NCI-H345 treated with DMSO at 0.1 percent for 48 hours (cell line): ENCODE measurements around the gene PARD3.

Experiments
- DNase-seq: peaks from one replicate; lab custom pipeline; 2025; ENCODE audit not compliant: unreplicated experiment; lab: John Stamatoyannopoulos, UW

PARD3 gene

DNA sequence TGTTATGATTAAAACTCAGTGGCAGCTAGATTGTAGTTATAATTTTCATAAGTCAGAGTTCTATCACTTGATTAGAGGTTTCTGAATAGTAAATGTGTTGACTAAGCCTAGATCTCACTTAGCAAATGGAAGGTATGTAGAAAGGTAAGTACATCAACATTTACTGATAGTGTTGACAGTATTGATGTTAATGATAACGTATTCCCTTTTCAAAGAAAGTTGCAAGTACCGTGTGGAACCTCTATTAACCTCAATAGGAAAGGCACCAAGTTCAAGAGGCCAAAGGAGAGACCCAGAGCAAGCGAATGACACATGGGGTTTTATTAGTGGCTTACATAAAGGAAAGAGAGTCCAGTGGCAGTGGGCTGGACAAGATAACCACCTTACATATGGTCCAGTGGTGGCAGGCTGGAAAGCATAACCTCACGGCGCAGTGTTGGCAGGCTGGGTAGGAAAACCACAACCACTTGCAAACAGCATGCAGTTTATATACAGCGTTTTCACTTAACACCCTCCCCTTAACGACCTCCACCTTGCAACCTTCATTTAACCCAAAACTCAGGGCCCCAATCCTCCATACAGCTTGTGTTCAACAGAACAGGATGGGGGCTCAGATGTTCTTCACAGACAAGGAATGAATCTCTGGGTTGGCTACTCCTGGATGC is 611.0 kb downstream of the PARD3 start:
- DNase-seq: no peak

DNA sequence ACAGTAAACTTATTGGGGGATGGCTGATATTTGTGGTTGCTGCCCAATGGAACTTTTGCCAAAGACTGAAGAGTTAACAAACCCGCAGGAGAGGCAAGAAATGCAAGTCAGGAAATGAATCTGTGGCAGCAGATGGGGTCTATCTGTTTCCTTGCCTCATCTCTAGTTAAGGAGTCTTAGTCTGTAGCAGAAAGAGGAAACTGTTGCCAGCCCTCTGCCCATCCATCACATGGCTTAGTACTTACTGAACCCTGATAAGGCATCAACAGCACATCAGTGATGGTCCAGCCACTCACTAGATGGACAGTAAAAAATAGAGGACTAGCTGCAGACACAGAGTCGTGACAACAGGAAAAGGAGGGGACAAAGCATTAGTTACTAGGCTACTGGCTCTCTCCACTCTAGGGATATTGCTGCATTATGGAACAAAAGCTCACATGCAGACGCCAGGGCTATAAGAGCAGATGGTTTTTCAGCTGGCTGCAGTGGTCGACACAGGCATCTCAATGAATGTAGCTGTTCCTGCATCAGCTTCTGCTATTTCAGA is 614.7 kb downstream of the PARD3 start:
- peak; percentile 40 for DNase-seq

DNA sequence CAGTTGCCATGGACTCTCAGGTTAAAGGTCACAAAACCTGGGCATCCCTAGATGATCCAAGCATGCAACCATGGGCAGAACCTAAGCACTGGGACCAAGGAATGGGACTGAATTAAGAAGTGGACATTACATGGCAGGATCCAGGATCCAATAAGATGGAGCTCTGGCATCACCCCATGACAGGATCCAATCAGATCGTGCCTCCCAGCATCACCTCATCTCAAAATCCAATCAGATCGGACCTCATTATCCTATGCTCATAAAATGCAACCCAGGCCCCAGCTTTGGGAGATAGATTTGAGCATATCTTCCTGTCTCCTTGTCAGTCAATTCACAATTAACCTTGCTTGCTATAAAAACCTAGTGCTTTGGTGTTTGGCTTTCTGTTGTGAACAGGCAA is 616.1 kb downstream of the PARD3 start:
- no peak for DNase-seq

DNA sequence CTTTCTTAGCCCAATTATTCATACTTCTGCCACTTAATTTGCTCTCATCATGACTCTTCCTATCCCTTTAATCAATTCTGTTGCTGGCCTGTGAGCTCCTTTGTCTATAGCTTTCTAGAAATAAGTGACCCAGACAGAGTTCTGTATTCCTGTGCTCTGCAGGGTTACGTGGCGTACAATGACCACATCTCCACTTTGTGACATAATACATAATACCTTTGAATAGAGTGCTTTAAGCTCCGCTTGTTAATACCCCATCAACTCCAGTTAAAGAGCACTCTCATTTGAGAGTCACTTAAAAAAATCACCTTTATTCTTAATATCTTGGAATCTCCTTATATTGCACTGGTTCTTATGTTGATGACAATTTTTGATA is 619.0 kb downstream of the PARD3 start:
- DNase-seq: no peak

DNA sequence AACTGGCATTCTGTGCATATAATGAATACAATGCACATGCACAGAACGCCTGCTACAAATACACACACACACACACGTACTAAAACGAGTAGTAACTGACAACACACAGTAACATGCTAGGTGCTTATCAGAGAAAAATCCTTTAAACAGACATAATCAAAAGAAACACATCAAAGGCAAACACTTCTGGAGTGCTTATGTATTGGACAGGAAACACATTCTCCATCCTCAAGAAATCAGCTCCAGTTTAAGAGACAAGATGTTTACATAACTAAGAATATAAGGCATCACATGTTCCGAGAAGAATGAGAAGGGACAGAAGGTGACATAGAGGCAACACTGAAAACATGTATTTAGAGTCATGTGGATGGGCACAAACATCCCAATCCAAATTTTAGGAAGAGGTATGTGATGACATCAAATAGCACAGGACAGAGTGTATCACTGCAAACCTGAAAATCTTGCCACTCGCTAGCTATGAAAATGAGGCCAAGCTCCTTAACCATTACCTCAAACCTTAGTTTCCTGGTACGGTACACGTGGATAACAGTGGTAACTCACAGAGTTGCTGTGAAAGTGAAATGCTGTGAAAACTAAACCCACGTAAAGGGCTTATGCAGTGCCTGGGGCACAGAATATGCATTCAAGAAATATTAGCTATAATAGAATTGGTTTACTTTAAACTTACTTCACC is 619.6 kb downstream of the PARD3 start:
- DNase-seq: no peak

DNA sequence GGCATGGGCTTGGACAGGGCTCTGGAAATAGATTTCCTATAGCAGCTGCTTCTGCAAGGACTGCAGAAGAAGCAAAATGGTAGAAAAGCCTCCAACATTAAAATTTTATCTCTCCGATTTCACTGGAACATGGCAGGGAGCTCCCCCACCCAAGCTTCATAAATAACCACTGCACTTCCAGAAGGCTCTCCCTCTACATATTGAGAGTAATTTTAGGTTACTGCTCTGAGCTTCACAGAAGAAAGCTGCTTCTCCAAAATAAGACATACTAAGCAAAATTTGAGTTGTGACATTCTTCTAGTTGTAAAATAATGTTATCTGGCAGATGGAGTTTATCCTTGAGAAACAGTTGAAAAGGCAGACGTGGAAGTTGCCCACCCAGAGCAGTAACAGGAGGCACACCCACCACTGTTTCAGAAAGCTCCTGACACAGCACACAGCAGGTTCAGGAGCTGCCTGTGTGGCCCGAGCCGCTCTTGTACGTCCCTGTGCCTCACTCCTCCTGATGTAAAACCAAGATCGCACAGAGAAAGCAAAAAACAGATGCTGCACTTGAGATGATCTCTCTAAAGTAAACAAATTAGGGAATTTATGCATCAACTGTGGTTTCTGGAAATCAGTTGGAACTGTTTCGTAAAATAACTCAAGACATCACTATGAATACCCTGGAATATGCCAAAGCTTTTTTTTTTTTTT is 621.0 kb downstream of the PARD3 start:
- no peak for DNase-seq

DNA sequence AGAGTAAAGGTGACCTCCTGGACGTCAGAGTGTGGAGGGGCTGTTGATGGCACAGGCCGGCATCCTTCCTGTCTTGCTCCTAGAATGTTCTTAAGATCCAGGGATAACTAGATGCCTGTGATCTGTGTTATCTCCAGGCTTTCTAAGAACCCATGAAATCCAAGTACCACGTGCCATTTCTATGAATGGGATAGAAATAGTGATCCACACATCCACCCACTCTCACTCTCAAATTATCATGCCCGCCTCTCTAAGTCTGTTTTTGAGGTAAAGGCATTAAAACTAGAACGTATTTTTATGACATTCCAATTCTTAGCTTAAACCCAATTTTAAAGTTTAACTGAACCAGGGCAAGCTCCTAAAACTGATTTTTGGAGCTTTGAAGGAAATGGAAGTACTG is 622.5 kb downstream of the PARD3 start:
- no peak for DNase-seq

DNA sequence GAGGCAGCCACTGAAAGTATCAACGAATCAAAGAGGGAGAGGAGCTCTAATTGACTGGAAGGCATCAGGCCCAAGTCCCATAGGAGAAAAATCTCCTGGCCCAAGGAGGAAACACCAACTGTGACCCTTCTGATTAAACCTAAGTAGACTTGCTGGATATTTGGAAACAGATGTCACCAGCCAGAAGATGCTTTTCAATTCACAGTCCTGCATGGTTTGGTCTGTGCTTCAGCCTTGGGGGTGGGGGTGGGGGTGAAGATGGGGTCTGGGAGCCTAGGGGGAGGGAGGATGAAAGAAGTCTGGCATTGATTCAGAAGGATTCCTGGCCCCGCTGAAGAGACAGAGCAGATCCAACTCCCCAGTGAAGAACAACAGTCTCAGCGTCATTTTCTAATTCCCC is 623.7 kb downstream of the PARD3 start:
- DNase-seq: no peak

DNA sequence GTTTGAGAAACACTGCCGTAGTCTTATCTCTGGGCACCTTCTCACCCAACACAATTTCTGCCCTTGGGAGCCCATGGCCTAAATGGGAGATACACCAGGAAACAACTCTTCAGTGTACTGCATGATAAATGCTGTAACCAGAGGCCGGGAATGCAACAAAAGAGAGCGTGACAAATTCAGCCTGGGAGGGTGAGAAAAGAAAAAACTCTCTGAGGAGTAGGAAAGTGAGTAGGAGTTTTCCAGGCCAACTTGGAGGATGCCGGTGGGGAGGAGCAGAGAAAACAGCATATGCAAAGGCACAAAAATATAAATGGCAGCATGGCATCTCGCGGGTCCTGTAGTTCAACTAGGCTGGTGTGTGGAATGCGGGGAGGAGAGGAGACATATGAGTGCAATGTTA is 624.5 kb downstream of the PARD3 start:
- no peak for DNase-seq

DNA sequence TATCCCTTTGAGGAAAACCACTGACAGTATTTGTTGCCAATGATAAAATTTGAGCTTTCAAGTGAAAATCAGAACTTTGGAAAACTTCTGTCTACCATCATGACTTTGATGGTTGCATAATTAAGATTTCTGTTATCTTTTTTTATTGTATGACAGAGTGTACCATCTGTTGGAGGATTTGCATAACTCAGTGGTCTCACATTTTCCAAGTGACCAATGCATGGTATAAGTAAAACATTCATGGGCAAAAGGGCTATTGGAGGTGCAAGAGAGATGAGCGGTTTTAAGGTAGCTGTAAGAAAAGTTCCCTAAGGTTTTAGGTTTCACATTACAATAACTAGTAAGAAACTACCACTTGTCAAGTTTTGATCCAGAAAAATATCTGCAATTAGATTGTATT is 625.3 kb downstream of the PARD3 start:
- no peak for DNase-seq

DNA sequence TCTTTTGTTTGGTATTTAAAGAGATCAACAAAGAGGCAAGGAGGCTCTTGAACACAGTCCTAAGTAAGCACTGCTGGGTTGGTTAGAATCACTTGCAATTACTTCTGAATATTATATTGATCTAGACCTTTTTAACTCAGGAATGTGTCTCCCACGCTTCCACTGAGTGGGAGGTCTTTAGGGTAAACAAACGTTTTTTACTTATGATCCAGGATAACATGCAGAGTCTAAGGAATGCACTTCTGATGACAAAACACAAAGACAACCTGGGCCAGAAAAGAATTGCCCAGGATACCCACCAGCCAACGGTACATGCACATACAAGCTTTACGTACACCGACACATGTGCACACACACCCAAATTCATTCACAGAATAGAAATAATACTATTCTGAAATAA is 626.9 kb downstream of the PARD3 start:
- DNase-seq: no peak

DNA sequence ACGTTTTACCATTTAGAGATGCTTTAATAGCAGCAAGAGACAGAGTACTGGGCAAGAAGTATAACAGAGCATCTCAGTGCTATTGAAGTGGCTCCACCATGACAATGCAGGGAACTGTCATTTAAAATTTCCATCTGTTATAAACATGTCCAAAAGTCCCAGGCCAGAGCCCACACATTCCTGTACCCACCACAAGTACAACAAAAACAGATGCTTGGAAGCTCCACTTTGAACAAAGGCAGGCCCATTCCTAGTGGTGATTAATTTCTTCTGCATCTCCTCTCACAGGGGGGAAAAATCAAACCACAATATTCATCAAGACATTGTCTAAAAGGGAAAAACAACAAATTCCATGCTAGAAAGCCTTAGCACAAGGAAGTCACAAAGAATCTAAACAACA is 627.9 kb downstream of the PARD3 start:
- no peak for DNase-seq

DNA sequence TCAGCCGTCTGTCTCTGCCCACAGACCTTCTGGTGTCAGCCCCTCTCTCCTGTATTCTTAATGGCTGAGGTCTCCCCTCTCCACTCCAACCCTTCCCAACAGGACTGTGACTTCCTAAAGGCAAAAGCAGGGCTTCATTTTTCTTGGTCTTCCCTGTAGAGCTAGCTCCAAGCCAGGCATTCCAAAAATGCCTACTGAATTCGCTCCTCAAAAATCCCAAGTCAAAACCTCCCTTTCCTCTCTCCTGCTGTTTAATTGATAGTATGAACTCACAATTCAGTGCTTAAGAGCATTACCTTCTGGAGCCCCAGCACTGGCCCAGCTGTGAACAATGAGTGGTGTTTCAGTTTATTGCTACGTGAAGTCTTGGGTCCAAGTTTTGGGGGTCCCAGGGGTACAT is 628.4 kb downstream of the PARD3 start:
- no peak for DNase-seq

DNA sequence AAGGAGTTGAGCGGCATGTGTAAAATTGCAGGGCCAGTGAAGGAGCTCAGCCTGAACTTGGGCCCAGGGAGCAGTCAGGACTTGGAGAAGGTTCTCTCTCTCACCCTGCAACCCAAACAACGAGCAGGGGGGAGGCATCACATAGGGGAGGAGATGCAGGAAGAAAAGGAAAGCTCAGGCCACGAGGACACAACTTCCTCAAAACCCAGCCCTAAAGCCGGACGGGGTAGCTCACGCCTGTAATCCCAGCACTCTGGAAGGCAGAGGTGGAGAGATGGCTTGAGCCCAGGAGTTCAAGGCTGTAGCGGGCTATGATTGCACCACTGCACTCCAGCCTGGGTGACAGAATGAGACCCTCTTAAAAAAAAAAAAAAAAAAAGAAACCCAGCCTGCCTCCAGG is 629.1 kb downstream of the PARD3 start:
- no peak for DNase-seq

DNA sequence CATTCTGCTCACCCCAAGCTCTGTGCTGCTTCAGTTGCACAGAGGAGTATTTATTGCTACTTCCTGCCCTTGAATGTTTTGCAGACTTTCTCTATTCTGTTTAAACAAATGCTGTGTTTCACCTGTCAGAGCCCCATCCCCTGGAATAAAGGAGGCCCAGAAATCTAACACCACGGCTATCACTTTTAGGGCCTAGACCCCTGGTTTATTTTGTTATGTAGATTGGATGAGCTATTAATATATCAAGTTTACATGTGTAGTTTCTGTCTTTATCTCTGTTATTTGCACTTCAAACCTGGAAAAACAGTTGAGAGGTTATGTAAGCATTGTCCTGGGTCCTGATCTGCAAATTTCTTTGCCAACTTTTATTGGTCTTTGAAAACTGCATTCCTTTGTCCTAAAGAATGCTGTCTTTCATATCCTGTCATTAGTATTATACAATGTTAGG is 630.1 kb downstream of the PARD3 start:
- DNase-seq: no peak

DNA sequence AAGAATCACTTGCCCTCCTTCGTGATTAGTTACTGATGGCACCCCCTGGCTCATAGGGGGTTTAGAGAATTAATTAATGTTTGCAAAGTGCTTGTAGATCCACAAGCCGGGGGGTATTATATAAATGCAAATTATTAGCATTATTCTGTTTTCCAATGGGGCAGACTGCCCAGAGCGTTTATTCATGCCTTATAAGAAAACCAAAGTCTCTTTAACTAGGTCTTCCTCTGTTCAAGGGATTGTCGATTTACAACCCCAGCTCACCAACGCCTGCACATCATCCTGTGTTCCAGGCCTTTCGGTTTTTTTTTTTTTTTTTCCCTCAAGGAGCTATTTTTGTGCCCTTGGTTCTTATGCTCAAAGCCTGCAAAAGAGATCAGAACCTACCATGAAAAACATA is 630.7 kb downstream of the PARD3 start:
- no peak for DNase-seq

DNA sequence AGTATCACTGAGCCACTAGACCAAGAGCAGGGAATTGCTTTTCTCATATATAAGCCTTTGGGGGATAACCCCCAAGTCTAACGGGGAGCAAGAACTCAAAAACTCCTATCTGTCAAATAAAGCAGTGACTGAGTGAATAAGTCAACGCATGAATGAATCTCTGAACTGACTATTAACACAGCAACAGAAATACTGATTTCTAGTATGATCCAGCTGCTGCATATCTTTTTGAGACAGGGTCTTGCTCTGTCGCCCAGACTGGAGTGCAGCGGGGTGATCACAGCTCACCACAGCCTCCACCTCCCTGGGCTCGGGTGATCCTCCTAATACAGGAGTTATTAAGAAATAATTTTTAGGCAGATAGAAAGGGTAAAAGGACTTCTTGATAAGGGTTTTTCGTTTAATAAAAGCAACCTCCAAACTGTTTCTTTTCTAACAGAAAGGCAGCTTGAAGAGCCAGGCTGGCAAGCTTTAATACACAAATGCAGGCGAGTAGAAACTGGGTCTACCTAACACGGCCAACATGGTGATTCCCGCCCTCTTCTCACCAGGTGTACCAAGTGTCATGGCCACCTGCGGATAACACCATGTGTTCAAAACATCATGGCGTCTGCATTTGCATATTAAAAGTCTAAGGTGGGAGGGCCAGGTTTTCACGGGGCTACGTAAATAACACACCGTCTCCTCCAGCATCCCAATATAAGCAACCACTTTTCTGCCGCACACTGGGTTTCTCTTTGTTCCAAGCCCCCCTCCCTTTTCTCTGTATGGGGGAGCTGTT is 631.9 kb downstream of the PARD3 start:
- DNase-seq: no peak

DNA sequence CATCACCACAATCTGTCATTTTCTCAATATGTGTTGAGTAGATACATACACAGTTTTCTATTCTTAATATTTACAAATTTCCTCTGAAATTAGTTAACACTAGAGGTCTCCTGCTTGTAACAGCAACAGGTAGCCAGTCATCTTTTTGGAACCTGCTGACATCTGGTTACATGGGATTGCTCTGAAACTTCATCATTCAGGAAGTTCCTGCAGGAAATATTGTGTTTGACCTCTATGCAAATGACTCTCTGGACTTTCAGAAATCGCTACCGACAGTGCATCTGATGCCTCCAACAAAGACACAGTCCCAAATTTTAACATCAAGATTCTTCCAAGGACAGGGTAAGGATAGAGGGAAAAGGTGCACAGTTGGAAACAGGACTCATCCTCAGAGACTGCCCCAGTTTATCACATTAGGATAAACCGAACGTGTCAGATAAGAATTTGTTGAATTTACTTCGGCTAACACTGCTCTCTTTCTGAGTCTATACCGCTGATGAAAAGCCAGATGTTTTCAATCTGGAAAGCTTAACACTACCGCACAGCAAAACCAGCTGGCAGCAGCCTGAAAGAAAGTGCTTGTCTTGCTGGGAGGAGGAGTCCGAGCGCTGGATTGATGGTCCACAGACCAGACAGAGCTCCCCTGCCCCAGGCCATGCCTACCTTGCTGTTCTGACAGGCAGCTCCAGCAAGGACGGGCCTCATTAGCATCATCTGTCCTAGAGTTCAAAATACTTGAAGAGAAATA is 633.4 kb downstream of the PARD3 start:
- DNase-seq: no peak

DNA sequence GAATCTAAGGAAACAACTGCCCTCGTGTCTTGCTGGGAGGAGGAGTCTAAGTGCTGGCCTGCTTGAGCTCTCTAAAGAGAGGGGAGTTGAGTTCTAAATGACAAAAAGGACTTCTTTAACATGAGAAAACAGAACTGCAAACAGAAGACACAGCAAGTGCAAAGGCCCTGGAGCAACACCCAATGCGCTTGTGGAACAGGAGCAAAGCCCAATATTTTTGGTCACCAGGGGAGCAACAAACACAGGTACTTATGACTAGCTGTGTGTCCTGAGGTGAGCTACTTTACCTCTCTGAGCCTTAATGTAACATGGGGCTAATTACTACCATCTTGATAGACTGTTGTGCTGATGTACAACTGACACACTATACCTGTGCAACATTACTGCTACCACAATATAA is 634.3 kb downstream of the PARD3 start:
- no peak for DNase-seq

DNA sequence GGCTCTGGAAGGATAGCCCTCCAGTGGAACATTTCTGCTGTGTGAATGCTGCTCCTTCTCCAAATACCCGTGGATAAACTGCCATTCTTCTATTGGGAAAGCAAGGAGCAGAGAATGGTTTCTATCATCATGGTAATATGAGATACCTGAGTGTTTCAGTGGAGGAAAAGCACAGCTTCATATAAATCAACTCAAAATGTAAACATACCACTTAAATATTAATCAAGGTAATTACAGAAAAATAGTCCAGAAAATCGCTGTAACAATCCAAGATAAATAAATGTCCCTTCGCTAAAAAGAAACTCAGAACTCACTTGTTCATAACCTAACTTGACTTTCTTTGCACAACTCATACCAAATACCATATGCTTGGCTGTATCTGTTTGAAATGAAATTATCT is 635.8 kb downstream of the PARD3 start:
- DNase-seq: no peak

DNA sequence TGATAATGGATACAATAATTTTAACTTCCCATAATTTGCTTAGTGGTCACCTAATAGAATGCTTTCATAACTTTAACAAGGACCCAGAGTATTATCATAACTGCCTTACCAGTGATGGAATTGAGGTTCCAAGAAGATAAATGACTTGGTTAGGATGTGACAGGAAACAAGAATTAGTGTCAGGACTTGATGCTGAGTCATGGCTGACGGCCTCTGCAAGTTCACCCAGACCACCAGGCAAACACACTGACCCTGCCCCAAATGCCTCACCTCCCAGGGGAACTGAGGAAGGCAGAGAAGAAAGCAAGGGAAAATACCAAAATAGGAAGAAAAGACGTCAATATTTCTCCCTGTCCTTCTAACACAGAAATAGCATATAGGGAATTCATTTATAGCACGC is 636.3 kb downstream of the PARD3 start:
- no peak for DNase-seq
